ENCODE measurements around the gene ZNF277.

Gene ZNF277

DNA sequence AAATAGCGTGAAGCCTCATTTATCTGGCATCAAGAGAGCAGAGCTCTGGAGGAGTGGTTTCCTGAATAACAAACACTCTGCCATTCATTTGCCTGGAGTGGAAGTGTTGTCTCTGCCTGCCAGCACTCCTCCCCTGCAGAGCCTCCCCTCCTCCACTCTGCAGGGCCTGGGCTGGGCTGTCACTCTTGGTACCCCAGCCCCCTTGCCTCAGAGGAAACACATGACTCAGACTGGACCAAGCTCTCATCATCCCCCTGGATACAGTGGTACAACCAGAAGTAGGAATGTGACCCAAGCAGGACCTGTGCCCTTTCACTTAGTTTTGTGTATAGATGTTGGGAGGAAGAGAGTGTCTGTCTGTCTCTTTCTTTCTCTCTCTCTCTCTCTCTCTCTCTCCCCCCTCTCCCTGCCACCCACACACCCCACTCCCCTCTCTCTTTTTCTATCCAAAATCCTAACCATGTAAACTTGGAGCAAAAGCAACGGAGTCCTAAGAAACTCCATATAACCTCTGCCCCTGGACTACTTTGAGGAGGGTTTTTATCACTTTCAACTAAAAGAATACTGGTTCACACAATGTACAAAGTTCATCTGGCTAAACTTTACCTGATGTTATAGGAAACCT, 44.2 kb upstream of the ZNF277 start:
- H3K4me3 ChIP-seq (ENCODE audit: low read depth, low read length) = no peak overlapping the region
- TF ChIP-seq, protein P1, sequence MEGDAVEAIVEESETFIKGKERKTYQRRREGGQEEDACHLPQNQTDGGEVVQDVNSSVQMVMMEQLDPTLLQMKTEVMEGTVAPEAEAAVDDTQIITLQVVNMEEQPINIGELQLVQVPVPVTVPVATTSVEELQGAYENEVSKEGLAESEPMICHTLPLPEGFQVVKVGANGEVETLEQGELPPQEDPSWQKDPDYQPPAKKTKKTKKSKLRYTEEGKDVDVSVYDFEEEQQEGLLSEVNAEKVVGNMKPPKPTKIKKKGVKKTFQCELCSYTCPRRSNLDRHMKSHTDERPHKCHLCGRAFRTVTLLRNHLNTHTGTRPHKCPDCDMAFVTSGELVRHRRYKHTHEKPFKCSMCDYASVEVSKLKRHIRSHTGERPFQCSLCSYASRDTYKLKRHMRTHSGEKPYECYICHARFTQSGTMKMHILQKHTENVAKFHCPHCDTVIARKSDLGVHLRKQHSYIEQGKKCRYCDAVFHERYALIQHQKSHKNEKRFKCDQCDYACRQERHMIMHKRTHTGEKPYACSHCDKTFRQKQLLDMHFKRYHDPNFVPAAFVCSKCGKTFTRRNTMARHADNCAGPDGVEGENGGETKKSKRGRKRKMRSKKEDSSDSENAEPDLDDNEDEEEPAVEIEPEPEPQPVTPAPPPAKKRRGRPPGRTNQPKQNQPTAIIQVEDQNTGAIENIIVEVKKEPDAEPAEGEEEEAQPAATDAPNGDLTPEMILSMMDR (conservative IDR thresholded peaks at IDR 0.05; ENCODE audit: low read depth, low read length) = no peak
- DNase-seq (ENCODE audit: low read depth) = peak; percentile 95

DNA sequence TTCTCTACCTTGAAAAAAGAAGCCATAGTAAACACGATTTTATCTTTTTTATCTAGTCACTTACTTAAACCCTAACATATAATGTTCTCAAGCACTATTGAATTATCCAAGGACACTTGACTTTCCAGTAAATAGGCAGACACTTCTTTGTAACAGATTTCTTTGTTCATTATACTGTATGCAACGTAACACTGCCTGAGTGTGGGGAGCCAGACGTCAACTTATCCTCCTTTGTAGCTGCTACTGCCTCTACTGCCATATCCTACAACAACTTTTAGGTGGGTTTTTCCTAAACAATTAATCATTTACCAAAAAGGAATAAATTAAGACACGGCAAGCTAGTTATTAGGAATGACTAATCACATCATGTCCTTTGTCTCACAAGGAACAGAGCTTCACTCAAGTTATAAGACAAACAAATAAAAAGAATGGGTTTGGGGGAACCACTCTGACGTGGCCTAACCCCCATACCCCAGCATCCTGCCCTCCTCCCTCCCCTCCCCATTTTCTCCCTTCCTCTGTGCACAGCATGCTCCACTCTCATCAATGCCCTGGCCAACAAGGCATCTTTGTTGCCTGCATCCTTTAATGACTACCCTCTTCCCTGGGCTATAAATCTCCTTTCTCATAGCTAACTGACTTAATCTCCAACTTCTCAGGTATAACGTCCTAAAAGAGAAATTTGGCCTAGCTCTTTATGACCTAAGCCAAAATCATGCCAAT, 43.5 kb upstream of the ZNF277 start:
- peak; percentile 19 for DNase-seq (ENCODE audit: low read depth)
- TF ChIP-seq, protein P1 (conservative IDR thresholded peaks at IDR 0.05; ENCODE audit: low read depth, low read length) = no peak
- H3K4me3 ChIP-seq (ENCODE audit: low read depth, low read length) = no peak overlapping the region

DNA sequence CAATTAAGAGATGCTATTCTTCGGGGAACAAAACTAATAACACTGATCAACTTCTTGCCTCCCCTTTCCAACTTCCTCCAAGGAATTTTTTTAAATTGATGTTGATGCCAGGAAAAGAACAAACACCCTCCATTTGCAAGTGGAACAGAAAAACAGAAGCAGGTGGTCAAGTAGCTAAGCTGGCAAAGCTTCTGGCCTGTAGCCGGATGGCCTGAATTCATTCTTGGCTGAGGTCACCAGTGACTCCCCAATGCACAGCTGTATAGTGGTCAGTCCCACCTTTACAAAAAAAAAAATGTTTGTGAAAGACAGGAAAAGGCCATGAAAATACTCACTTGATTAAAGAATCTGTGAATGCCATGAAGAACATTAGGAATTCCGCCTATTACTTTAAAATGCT, 39.3 kb upstream of the ZNF277 start:
- DNase-seq (ENCODE audit: low read depth) = no peak
- TF ChIP-seq, protein P1 (conservative IDR thresholded peaks at IDR 0.05; ENCODE audit: low read depth, low read length) = no peak
- H3K4me3 ChIP-seq (ENCODE audit: low read depth, low read length) = no peak overlapping the region

DNA sequence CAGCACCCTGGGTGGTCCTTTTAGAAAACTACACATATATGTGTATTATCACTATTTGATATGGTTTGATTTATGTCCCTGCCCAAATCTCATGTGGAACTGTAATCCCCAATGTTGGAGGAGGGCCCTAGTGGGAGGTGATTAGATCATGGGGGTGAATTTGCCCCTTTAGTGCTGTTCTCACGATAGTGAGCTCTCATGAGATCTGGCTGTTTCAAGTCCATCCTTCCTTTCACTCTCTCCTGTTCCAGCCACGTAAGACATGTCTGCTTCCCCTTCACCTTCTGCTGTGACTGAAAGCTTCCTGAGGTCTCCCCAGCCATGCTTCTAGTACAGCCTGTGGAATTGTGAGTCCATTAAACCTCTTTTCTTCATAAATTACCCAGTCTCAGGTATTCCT, 37.6 kb upstream of the ZNF277 start:
- TF ChIP-seq, protein P1 (conservative IDR thresholded peaks at IDR 0.05; ENCODE audit: low read depth, low read length) = no peak
- DNase-seq (ENCODE audit: low read depth) = no peak
- H3K4me3 ChIP-seq (ENCODE audit: low read depth, low read length) = no peak overlapping the region

DNA sequence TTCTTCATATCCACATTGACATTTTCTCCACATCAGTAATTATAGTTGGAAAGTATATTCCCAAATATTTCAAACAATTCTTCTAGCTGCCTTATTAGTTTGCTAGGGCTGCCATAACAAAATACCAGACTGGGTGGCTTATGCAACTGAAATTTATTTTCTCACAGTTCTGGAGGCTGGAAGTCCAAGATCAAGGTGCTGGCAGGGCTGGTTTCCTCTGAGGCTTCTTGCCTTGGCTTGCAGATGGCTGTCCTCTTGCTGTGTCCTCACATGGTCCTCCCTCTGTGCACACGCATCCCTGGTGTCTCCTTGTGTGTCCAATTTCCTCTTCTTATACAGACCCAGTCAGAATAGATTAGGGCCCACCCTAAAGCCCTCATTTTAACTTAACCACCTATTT, 34.8 kb upstream of the ZNF277 start:
- TF ChIP-seq, protein P1 (conservative IDR thresholded peaks at IDR 0.05; ENCODE audit: low read depth, low read length) = no peak
- no peak overlapping the region for H3K4me3 ChIP-seq (ENCODE audit: low read depth, low read length)
- DNase-seq (ENCODE audit: low read depth) = no peak

DNA sequence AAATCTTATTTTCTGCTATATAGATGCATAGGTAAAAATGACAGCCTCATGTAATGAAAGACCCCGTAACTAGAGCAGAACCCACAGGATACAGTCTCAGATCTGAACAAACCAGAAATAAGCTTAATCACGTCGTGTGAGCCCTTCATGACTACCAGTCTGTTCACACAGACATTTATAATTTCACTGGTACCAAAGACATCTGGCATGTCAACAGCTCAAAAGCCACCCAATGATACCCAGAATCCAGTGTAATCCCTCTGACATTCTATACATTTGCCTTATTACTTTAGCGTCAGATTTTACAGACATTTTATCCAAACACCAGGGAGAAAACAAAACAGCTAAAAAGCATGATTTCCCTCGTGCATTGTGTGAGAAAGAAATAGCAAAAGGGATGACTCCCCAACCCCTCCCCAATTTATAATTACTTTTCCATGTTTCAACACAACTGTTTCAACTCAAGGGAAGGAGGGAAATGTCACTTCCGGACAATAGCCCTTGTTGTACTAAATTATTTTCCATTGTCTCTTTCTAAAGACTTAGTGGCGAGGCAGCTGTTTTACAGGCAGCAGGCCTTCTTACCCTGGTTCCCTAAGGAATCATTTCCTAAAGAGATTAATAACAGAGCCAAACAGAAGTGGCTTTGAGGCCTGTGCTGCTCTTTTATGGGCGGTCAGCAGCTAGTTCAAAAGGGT, 33.5 kb upstream of the ZNF277 start:
- DNase-seq (ENCODE audit: low read depth) = no peak
- TF ChIP-seq, protein P1 (conservative IDR thresholded peaks at IDR 0.05; ENCODE audit: low read depth, low read length) = no peak
- H3K4me3 ChIP-seq (ENCODE audit: low read depth, low read length) = no peak overlapping the region

Measured in choroid plexus epithelial cell (primary cell).